SH-SY5Y (cell line): ENCODE data around the gene DPP6.

Experiments used
- GATA2 ChIP-seq: IDR thresholded peaks from 2 replicates; pipeline ENCODE4 v1.6.1; 2011; ENCODE audit warnings: mild to moderate bottlenecking, low read depth, low read length
- GATA3 ChIP-seq: IDR thresholded peaks from 2 replicates; pipeline ENCODE4 v1.6.1; 2011; ENCODE audit warnings: low read depth, mild to moderate bottlenecking, low read length, moderate library complexity

- no peak for TF ChIP-seq GATA2
- no peak for TF ChIP-seq GATA3
These were observed 598.1 kb downstream of the DPP6 start for GRCh38 chr7:154650275-154650674.
